Keratinocyte (primary cell): ENCODE results near the gene PLPP4.

Experiments used
- EZH2 ChIP-seq: IDR thresholded peaks from one replicate; pipeline ENCODE4 v1.6.1; 2012; ENCODE audit warnings: inconsistent platforms, mild to moderate bottlenecking, low read length, moderate library complexity
- TF ChIP-seq, protein P1 (sequence below), 3 experiments: IDR thresholded peaks in 1 of 3; conservative IDR thresholded peaks in 1 of 3; optimal IDR thresholded peaks in 1 of 3; 2 replicates in 2 of 3; 3 replicates in 1 of 3; pipeline versions ENCODE3 to v1.5.1; 2011; ENCODE audit warnings: low read length in 3 of 3, mild to moderate bottlenecking in 3 of 3, moderate library complexity in 2 of 3, control low read depth in 1 of 3, inconsistent platforms in 1 of 3; ENCODE audit not compliant: insufficient read depth in 2 of 3; ENCODE audit errors: extremely low read depth in 1 of 3

DNA sequence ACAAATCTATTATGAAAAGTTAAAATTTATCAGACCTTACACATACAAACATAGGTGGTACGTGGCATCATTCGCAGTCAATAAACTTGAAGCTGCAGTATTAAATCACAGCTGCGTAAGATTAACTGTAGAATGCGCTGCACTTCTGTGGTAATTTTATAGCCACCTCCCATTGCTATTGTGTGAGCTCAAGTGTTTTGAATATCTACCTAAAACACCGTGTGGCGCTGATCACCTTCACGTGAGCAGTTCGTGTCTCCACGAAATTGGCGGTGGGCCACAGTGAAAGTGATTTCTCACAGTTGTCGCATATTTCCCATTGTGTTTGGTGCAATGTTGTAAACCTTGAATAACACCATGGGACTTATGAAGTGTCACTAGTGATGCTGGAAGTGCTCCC lies 102.8 kb downstream of the PLPP4 start:
- TF ChIP-seq, protein P1, sequence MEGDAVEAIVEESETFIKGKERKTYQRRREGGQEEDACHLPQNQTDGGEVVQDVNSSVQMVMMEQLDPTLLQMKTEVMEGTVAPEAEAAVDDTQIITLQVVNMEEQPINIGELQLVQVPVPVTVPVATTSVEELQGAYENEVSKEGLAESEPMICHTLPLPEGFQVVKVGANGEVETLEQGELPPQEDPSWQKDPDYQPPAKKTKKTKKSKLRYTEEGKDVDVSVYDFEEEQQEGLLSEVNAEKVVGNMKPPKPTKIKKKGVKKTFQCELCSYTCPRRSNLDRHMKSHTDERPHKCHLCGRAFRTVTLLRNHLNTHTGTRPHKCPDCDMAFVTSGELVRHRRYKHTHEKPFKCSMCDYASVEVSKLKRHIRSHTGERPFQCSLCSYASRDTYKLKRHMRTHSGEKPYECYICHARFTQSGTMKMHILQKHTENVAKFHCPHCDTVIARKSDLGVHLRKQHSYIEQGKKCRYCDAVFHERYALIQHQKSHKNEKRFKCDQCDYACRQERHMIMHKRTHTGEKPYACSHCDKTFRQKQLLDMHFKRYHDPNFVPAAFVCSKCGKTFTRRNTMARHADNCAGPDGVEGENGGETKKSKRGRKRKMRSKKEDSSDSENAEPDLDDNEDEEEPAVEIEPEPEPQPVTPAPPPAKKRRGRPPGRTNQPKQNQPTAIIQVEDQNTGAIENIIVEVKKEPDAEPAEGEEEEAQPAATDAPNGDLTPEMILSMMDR (optimal IDR thresholded peaks at IDR 0.05 in 1 of 3, IDR thresholded peaks at IDR 0.05 in 1 of 3, conservative IDR thresholded peaks at IDR 0.05 in 1 of 3; ENCODE audit: extremely low read depth in 1 of 3, insufficient read depth in 2 of 3, low read length in 3 of 3), result no peak
- no peak for TF ChIP-seq EZH2
